OCI-LY7 (cell line): ENCODE results near the gene NDUFAF2. TPM values are rescaled to one million over a fixed set of nuclear protein-coding genes. Genes with fewer than 3 reads are reported as not detected.
A peak's percentile ranks its signal among the peaks of the same experiment; 100 is the strongest.

Experiments
- BruUV-seq: library from RNA; stranded (reverse); fragments of 400-500 nt; replicated peaks from 2 replicates; lab custom pipeline; 2021; lab: Mats Ljungman, UMichigan
- CTCF ChIA-PET: fragments of 300-600 bp; sonication (Branson Sonifier 250); formaldehyde crosslinking; loops from one replicate; lab custom pipeline; 2022; ENCODE audit warnings: antibody characterized with exemption; ENCODE audit not compliant: unreplicated experiment; lab: Charles Lee
- POLR2A ChIA-PET: fragments of 300-600 bp; sonication (Branson Sonifier 250); formaldehyde crosslinking; loops from one replicate; lab custom pipeline; 2022; ENCODE audit warnings: antibody characterized with exemption; lab: Charles Lee
- DNase-seq: peaks from one replicate; pipeline ENCODE4 v3.0.0-alpha.2; 2015; ENCODE audit warnings: low spot score
- H2AFZ ChIP-seq: fragments of 200-600 bp; sonication (generic), shearing (Covaris generic); 2 replicates; pipeline ENCODE4 v1.6.1; 2014; ENCODE audit warnings: mild to moderate bottlenecking, antibody characterized with exemption, low read length, moderate library complexity
- H3K27ac ChIP-seq: fragments of 200-600 bp; sonication (generic); 2 replicates; pipeline ENCODE4 v1.5.1; 2014; ENCODE audit warnings: mixed run types, low read depth, mild to moderate bottlenecking, moderate library complexity, low read length, inconsistent platforms; ENCODE audit not compliant: poor library complexity, severe bottlenecking
- H3K36me3 ChIP-seq: fragments of 200-600 bp; sonication (generic); 2 replicates; pipeline ENCODE4 v1.6.1; 2014; ENCODE audit warnings: mild to moderate bottlenecking, antibody characterized with exemption, low read length, moderate library complexity, mixed read lengths; ENCODE audit not compliant: insufficient read depth
- H3K4me1 ChIP-seq: fragments of 200-600 bp; sonication (generic); 2 replicates; pipeline ENCODE4 v1.5.1; 2014; ENCODE audit warnings: mild to moderate bottlenecking, low read length; ENCODE audit not compliant: insufficient read depth, poor library complexity, severe bottlenecking
- H3K4me2 ChIP-seq: fragments of 200-600 bp; sonication (generic); 2 replicates; pipeline ENCODE4 v1.6.1; 2014; ENCODE audit warnings: mild to moderate bottlenecking, low read length
- H3K4me3 ChIP-seq: fragments of 200-600 bp; sonication (generic); 2 replicates; pipeline ENCODE4 v1.5.1; 2014; ENCODE audit warnings: mild to moderate bottlenecking, low read depth, low read length; ENCODE audit not compliant: poor library complexity, severe bottlenecking
- H3K79me2 ChIP-seq: fragments of 200-600 bp; sonication (generic); 2 replicates; pipeline ENCODE4 v1.6.1; 2016; ENCODE audit warnings: low read depth, mild to moderate bottlenecking, low read length, moderate library complexity, mixed read lengths; ENCODE audit not compliant: insufficient read depth
- H3K9me2 ChIP-seq: fragments of 200-600 bp; sonication (generic); 2 replicates; pipeline ENCODE4 v1.6.1; 2016; ENCODE audit warnings: mild to moderate bottlenecking, low read length, mixed read lengths; ENCODE audit not compliant: insufficient read depth
- H3K9me3 ChIP-seq: fragments of 200-600 bp; sonication (generic); 2 replicates; pipeline ENCODE4 v1.6.1; 2014; ENCODE audit warnings: mild to moderate bottlenecking, mixed run types, low read length, mixed read lengths
- H4K20me1 ChIP-seq: fragments of 200-600 bp; sonication (generic); 2 replicates; pipeline ENCODE4 v1.6.1; 2014; ENCODE audit warnings: mild to moderate bottlenecking, antibody characterized with exemption, low read length, moderate library complexity, mixed read lengths; ENCODE audit not compliant: insufficient read depth
- CTCF ChIP-seq: fragments of 200-600 bp; sonication (generic); conservative IDR thresholded peaks from 2 replicates; pipeline ENCODE4 v1.5.1; 2014; ENCODE audit warnings: mild to moderate bottlenecking, antibody characterized with exemption, low read length, moderate library complexity, mixed read lengths
- EZH2phosphoT487 ChIP-seq: fragments of 200-600 bp; sonication (generic); IDR thresholded peaks from 2 replicates; pipeline ENCODE4 v1.6.1; 2018; ENCODE audit warnings: low read depth, borderline replicate concordance, mild to moderate bottlenecking, mixed run types, antibody characterized with exemption, low read length, moderate library complexity, mixed read lengths
- intact Hi-C: fragments of 100-400 bp; cut with micrococcal nuclease; formaldehyde crosslinking; loops from one replicate; pipeline ENCODE4 v1.10.0; 2022; ENCODE audit not compliant: unreplicated experiment
- total RNA-seq, 2 experiments: library from RNA; depleted of rRNA in 1 of 2; stranded (reverse); fragments of >200 nt in 1 of 2; shearing (Covaris generic) in 1 of 2; gene quantifications; 2 replicates each; pipeline ENCODE4 v1.2.3, GENCODE V29; 2014 to 2022

NDUFAF2 gene
- total RNA-seq, 2 experiments from 2014 or later: 20.8 to 36.8 TPM

GRCh38 chr5:61053937-61054336, 108.9 kb downstream of the NDUFAF2 start:
- Histone ChIP-seq H3K4me3 (no peak overlapping the region), H3K4me1 (no peaks in the 10 kb centered on the region), H2AFZ (no peak overlapping the region), H3K9me2 (no peaks in the 10 kb centered on the region), H3K9me3 (no peaks in the 10 kb centered on the region), H3K36me3 (no peaks in the 10 kb centered on the region), H4K20me1 (0 out of 2 replicates have a peak, but pooled peaks cover 8% of the 10 kb centered on the region), H3K79me2 (no peaks in the 10 kb centered on the region), H3K4me2 (no peak overlapping the region), H3K27ac (no peak overlapping the region)
- CTCF ChIA-PET: no interaction called here
- TF ChIP-seq EZH2phosphoT487: no peak
- TF ChIP-seq CTCF: no peak
- POLR2A ChIA-PET: interaction anchor here (0.7 kb wide), 1 partner anchor 992 kb away, joined by 3 read pairs; no protein-coding TSS in a partner anchor
- no peak for DNase-seq
- intact Hi-C loops: loop anchor here (10.0 kb wide), 1 partner anchor 301 kb away; no protein-coding TSS in a partner anchor
- no TSS peak for BruUV-seq

GRCh38 chr5:61055434-61056006, 110.5 kb downstream of the NDUFAF2 start:
- Histone ChIP-seq H3K9me3 (no peaks in the 10 kb centered on the region), H3K9me2 (no peaks in the 10 kb centered on the region), H4K20me1 (0 out of 2 replicates have a peak, but pooled peaks cover 8% of the 10 kb centered on the region), H2AFZ (no peak overlapping the region), H3K4me1 (no peaks in the 10 kb centered on the region), H3K27ac (no peak overlapping the region), H3K79me2 (no peaks in the 10 kb centered on the region), H3K4me2 (no peak overlapping the region), H3K4me3 (no peak overlapping the region), H3K36me3 (no peaks in the 10 kb centered on the region)
- TF ChIP-seq CTCF (peak; percentile 80), EZH2phosphoT487 (no peak)
- BruUV-seq: no TSS peak
- CTCF ChIA-PET: no interaction called here
- POLR2A ChIA-PET: interaction anchor here (1.2 kb wide), 1 partner anchor 57 kb away, joined by 3 read pairs; no protein-coding TSS in a partner anchor
- DNase-seq: peak; percentile 23
- intact Hi-C loops: loop anchor here (5.0 to 10.0 kb wide), 2 partner anchors 299 to 602 kb away; no protein-coding TSS in a partner anchor

GRCh38 chr5:61059499-61059898, 114.5 kb downstream of the NDUFAF2 start:
- no TSS peak for BruUV-seq
- Histone ChIP-seq H3K27ac (no peak overlapping the region), H2AFZ (no peak overlapping the region), H3K4me3 (no peak overlapping the region), H3K4me1 (no peaks in the 10 kb centered on the region), H3K36me3 (no peaks in the 10 kb centered on the region), H3K79me2 (no peaks in the 10 kb centered on the region), H3K4me2 (no peak overlapping the region), H3K9me2 (no peaks in the 10 kb centered on the region), H4K20me1 (no peaks in the 10 kb centered on the region), H3K9me3 (no peaks in the 10 kb centered on the region)
- intact Hi-C loops: loop anchor here (5.0 to 10.0 kb wide), 2 partner anchors 295 to 598 kb away; no protein-coding TSS in a partner anchor
- CTCF ChIA-PET: no interaction called here
- POLR2A ChIA-PET: interaction anchor here (0.6 kb wide), 2 partner anchors 606 to 1927 kb away, joined by 3 to 5 read pairs; no protein-coding TSS in a partner anchor
- TF ChIP-seq CTCF (no peak), EZH2phosphoT487 (no peak)
- DNase-seq: no peak
